Esophagus squamous epithelium (tissue), 4 donors: ENCODE data around the gene GPER1.

Source experiments
- CTCF ChIP-seq, 6 experiments: fragments of 450-650 bp in 4 of 6; fragments of 200-600 bp in 2 of 6; sonication (generic) in 2 of 6; IDR thresholded peaks; one replicate each; pipeline ENCODE4 v1.5.1; 2016 to 2019; ENCODE audit warnings: antibody characterized with exemption in 6 of 6, mild to moderate bottlenecking in 4 of 6, moderate library complexity in 4 of 6
- POLR2A ChIP-seq, 4 donors: fragments of 450-650 bp; IDR thresholded peaks; one replicate each; pipeline ENCODE4 v1.6.1; 2017; ENCODE audit warnings: antibody characterized with exemption in 4 of 4, mild to moderate bottlenecking in 4 of 4, moderate library complexity in 3 of 4

- TF ChIP-seq CTCF (IDR thresholded peaks at IDR 0.05) (no peak), POLR2A (IDR thresholded peaks at IDR 0.05) (no peak)
Measured at GRCh38 chr7:1106063-1106792, 18.3 kb downstream of the GPER1 start.
